Natural killer cell (primary cell): ENCODE results near the gene CAPN10. TPM values are rescaled to one million over a fixed set of nuclear protein-coding genes. Genes with fewer than 3 reads are reported as not detected.

Experiments used
- ATAC-seq, 3 donors: fragments of 150-1000 bp in 2 of 3; fragments of 200-7000 bp in 1 of 3; cut with Tn5 transposase; 1 replicate in 1 of 3; 2 replicates in 2 of 3; pipeline ENCODE4 v1.10.0; 2021; ENCODE audit warnings: mild to moderate bottlenecking in 2 of 3, moderate library complexity in 2 of 3
- DNase-seq, 2 donors: peaks; one replicate each; pipeline versions ENCODE4 v3.0.0 to v3.0.0-alpha.2; 2013 to 2021; ENCODE audit warnings: mixed read lengths in 1 of 2
- H3K27ac ChIP-seq: one replicate; pipeline ENCODE4 v1.5.1; 2013; ENCODE audit warnings: mild to moderate bottlenecking, low read length
- H3K27me3 ChIP-seq: one replicate; pipeline ENCODE4 v1.6.1; 2013; ENCODE audit warnings: low read length; ENCODE audit not compliant: control insufficient read depth, insufficient read depth
- H3K36me3 ChIP-seq: one replicate; pipeline ENCODE4 v1.6.1; 2013; ENCODE audit warnings: low read length; ENCODE audit not compliant: control insufficient read depth, insufficient read depth
- H3K4me1 ChIP-seq: one replicate; pipeline ENCODE4 v1.6.1; 2013; ENCODE audit warnings: low read length; ENCODE audit not compliant: control insufficient read depth, insufficient read depth
- H3K4me3 ChIP-seq: one replicate; pipeline ENCODE4 v1.5.1; 2013; ENCODE audit warnings: low read length
- H3K9me3 ChIP-seq: one replicate; pipeline ENCODE4 v1.6.1; 2013; ENCODE audit warnings: low read length; ENCODE audit not compliant: control insufficient read depth, insufficient read depth
- H3K27ac Mint-ChIP-seq, 2 donors: one replicate each; pipeline ENCODE4 v1.8.0; 2022; ENCODE audit warnings: mild to moderate bottlenecking in 2 of 2, mixed read lengths in 2 of 2, moderate library complexity in 1 of 2
- H3K27me3 Mint-ChIP-seq, 2 donors: one replicate each; pipeline ENCODE4 v1.8.0; 2022; ENCODE audit warnings: low read depth in 2 of 2, mixed read lengths in 2 of 2
- H3K36me3 Mint-ChIP-seq: one replicate; pipeline ENCODE4 v1.8.0; 2022; ENCODE audit warnings: mixed read lengths
- H3K4me1 Mint-ChIP-seq, 2 donors: one replicate each; pipeline ENCODE4 v1.8.0; 2022; ENCODE audit warnings: mixed read lengths in 2 of 2
- H3K4me3 Mint-ChIP-seq: one replicate; pipeline ENCODE4 v1.8.0; 2022; ENCODE audit warnings: mild to moderate bottlenecking, moderate library complexity, mixed read lengths
- H3K9me3 Mint-ChIP-seq, 2 donors: one replicate each; pipeline ENCODE4 v1.8.0; 2022; ENCODE audit warnings: mixed read lengths in 2 of 2
- WGBS: methylation state at CpG from one replicate; pipeline ENCODE4 v1.1.7; 2013; ENCODE audit warnings: missing lambda C conversion rate; ENCODE audit not compliant: insufficient coverage; 5-methylcytosine and 5-hydroxymethylcytosine counted together
- intact Hi-C: fragments of 100-400 bp; cut with micrococcal nuclease; formaldehyde crosslinking; loops from one replicate; pipeline ENCODE4 v1.14.2; 2022
- total RNA-seq, 4 donors: library from RNA; stranded (reverse); fragments of 120-200 nt in 1 of 4; gene quantifications; one replicate each; pipeline versions ENCODE4 v1.2.3 to v1.2.4, GENCODE V29; 2013 to 2022
- TF ChIP-seq, protein P1 (sequence below): fragments of 200-600 bp; IDR thresholded peaks from one replicate; pipeline ENCODE4 v1.8.0; 2022; ENCODE audit warnings: antibody characterized with exemption

Gene CAPN10
- total RNA-seq, 3 donors from 2014 or later (not counting 1 experiment from before 2014, with no cell fraction given) = 69.3 to 95.1 (median 91.0) TPM

DNA sequence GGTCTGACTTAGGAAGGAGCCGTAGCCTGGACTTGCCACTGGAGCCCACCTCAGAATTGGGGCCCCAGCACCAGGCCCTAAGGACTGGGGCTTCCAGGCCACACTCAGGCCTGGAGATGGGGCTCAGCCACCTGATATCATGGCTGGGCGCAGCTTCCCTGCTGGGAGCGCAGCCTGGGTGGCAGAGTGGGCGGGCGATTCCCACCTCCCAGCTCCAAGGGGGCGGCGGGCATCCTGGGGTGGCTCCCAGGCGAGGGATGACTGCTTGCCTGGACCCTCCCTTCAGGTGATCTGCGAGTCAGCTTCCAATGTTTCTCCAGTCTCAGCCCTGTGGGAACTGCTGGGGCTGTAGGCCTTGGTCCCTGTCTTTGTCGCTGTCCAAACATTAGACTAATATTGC lies 58.8 kb downstream of the CAPN10 start:
- Histone ChIP-seq H3K4me3 (no peak overlapping the region), H3K9me3 (no peaks in the 10 kb centered on the region), H3K36me3 (no peaks in the 10 kb centered on the region), H3K27me3 (no peaks in the 10 kb centered on the region), H3K4me1 (peaks cover 6% of the 10 kb centered on the region), H3K27ac (no peak overlapping the region)
- ATAC-seq = no peak
- 94% methylated on average over 10 of the region's 10 CpGs for WGBS
- Mint-ChIP-seq H3K9me3 (no peaks in the 10 kb centered on the region), H3K27ac (no peak overlapping the region), H3K27me3 (peaks cover 7 to 12% of the 10 kb centered on the region in 2 donors), H3K4me3 (no peak overlapping the region), H3K36me3 (no peaks in the 10 kb centered on the region), H3K4me1 (peaks cover 5 to 21% of the 10 kb centered on the region in 2 donors)
- intact Hi-C loops = no loop called here
- TF ChIP-seq, protein P1, sequence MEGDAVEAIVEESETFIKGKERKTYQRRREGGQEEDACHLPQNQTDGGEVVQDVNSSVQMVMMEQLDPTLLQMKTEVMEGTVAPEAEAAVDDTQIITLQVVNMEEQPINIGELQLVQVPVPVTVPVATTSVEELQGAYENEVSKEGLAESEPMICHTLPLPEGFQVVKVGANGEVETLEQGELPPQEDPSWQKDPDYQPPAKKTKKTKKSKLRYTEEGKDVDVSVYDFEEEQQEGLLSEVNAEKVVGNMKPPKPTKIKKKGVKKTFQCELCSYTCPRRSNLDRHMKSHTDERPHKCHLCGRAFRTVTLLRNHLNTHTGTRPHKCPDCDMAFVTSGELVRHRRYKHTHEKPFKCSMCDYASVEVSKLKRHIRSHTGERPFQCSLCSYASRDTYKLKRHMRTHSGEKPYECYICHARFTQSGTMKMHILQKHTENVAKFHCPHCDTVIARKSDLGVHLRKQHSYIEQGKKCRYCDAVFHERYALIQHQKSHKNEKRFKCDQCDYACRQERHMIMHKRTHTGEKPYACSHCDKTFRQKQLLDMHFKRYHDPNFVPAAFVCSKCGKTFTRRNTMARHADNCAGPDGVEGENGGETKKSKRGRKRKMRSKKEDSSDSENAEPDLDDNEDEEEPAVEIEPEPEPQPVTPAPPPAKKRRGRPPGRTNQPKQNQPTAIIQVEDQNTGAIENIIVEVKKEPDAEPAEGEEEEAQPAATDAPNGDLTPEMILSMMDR = no peak
- no peak for DNase-seq

DNA sequence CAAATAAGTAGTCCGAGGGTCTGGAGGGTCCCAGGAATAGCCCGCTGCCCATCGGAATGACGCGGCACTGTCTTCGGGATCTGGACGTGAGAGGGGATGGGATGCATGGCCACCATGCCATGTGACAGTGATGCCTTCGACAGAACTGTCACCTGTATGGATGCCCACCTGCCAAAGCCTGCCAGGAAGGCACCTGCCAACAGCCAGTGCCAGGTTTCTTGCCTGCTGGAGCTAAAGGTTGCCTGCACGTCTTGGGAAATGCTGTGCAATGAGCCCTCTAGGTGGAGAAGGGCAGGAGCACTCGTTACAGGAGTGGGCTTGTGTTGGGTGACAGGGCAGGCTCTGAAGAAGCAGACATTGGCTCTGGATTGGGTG lies 59.3 kb downstream of the CAPN10 start:
- no peaks in the 10 kb centered on the region for H3K36me3 Mint-ChIP-seq
- intact Hi-C loops = no loop called here
- peaks cover 6% of the 10 kb centered on the region for H3K4me1 ChIP-seq
- peaks cover 8 to 12% of the 10 kb centered on the region in 2 donors for H3K27me3 Mint-ChIP-seq
- peaks cover 5 to 20% of the 10 kb centered on the region in 2 donors for H3K4me1 Mint-ChIP-seq
- ATAC-seq (peak in 1 of 3 donors; percentile 4), DNase-seq (no peak)
- H3K4me3 Mint-ChIP-seq = no peak overlapping the region
- H3K27me3 ChIP-seq = no peaks in the 10 kb centered on the region
- no peak overlapping the region for H3K4me3 ChIP-seq
- H3K36me3 ChIP-seq = no peaks in the 10 kb centered on the region
- H3K9me3 ChIP-seq = no peaks in the 10 kb centered on the region
- no peaks in the 10 kb centered on the region for H3K9me3 Mint-ChIP-seq
- no peak overlapping the region for H3K27ac Mint-ChIP-seq
- H3K27ac ChIP-seq = peak overlapping the region; percentile 20
- WGBS = 87% methylated on average over 10 of the region's 10 CpGs
- TF ChIP-seq, protein P1 = no peak

DNA sequence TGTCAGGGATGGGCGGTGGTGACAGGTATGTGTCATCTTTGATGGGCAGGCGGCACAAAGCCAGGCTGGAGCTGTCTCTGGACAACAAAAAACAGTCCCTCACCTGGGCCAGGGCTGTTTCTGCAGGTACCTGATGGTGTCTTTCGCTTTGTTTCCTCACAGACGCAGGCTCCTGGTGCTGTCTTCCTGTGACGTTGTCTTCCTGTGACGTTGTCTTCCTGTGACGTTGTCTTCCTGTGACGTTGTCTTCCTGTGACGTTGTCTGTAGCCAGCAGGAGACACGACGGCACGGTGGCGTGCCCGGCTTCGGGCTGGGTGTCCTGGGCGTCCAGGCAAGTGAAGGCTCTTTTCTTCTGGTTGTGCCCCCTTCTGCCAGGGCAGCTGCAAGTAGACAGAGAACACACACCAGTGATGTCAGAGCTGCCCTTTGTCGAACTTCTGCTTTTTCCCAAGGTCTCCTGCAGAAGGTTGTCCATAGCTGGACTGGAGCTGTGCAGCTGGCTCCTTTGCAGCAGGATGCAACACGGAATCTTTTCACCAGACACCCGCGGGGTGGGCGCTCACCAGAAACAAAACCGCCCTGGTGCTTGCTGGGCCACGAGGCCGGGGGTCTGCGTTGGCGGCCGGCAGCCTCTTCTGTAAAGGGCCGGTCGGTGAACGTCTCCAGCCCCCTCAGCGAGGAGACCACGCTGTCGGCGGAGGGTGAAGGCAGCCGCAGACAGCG lies 59.8 kb downstream of the CAPN10 start:
- 78% methylated on average over 36 of the region's 36 CpGs for WGBS
- no peaks in the 10 kb centered on the region for H3K9me3 ChIP-seq
- TF ChIP-seq, protein P1 = no peak
- Mint-ChIP-seq H3K27ac (no peak overlapping the region), H3K4me3 (no peak overlapping the region), H3K36me3 (no peaks in the 10 kb centered on the region), H3K4me1 (peaks cover 5 to 15% of the 10 kb centered on the region in 2 donors), H3K9me3 (no peaks in the 10 kb centered on the region), H3K27me3 (peaks cover 14 to 16% of the 10 kb centered on the region in 2 donors)
- no peak overlapping the region for H3K4me3 ChIP-seq
- peaks cover 6% of the 10 kb centered on the region for H3K4me1 ChIP-seq
- no peaks in the 10 kb centered on the region for H3K27me3 ChIP-seq
- H3K27ac ChIP-seq = peak overlapping the region; percentile 20
- ATAC-seq (peak; percentile 45 to 68 (median 67)), DNase-seq (peak; percentile 19 to 58)
- no peaks in the 10 kb centered on the region for H3K36me3 ChIP-seq
- intact Hi-C loops = no loop called here
